HCT116 (cell line): Measurements from ENCODE around the gene GNA12. TPM values are rescaled to one million over a fixed set of nuclear protein-coding genes. Genes with fewer than 3 reads are reported as not detected.

Source experiments
- ATAC-seq: fragments of 200-7000 bp; cut with Tn5 transposase; 2 replicates; pipeline ENCODE4 v1.9.1; 2020; ENCODE audit warnings: mild to moderate bottlenecking, moderate library complexity
- BruUV-seq: library from RNA; stranded (reverse); fragments of 400-500 nt; replicated peaks from 2 replicates; lab custom pipeline; 2021; lab: Mats Ljungman, UMichigan
- CTCF ChIA-PET: fragments of 300-600 bp; sonication (Branson Sonifier 250); formaldehyde crosslinking; loops from one replicate; lab custom pipeline; 2021; ENCODE audit warnings: antibody characterized with exemption; lab: Charles Lee
- POLR2A ChIA-PET: fragments of 300-600, 350-600 bp; sonication (Branson Sonifier 250); formaldehyde crosslinking; loops from one replicate; lab custom pipeline; 2021; ENCODE audit warnings: antibody characterized with exemption; lab: Charles Lee
- RAD21 ChIA-PET, 2 experiments: fragments of 300-600 bp; sonication (Branson Sonifier 250); formaldehyde crosslinking; loops; one replicate each; lab custom pipeline; 2023; ENCODE audit warnings: low total read pairs in 2 of 2; ENCODE audit not compliant: uncharacterized antibody in 2 of 2, unreplicated experiment in 2 of 2, low non-redundant PET in 1 of 2; lab: Charles Lee
- DNase-seq: peaks from one replicate; pipeline ENCODE4 v3.0.0-alpha.2; 2010; ENCODE audit warnings: low read depth, low spot score
- H2AFZ ChIP-seq: fragments of 200-600 bp; shearing (Covaris generic), sonication (generic); 2 replicates; pipeline ENCODE4 v1.6.1; 2017; ENCODE audit warnings: low read depth, mixed run types, mixed read lengths, antibody characterized with exemption, low read length; ENCODE audit not compliant: poor library complexity, severe bottlenecking
- H3K27ac ChIP-seq: 2 replicates; pipeline ENCODE4 v1.5.1; 2012; ENCODE audit warnings: low read depth, low read length
- H3K27me3 ChIP-seq: fragments of 200-600 bp; sonication (generic); 2 replicates; pipeline ENCODE4 v1.6.1; 2016; ENCODE audit warnings: mixed run types, low read length, mixed read lengths; ENCODE audit not compliant: insufficient read depth
- H3K36me3 ChIP-seq, 2 experiments: fragments of 200-500 bp in 1 of 2; fragments of 200-600 bp in 1 of 2; sonication (Bioruptor generic) in 1 of 2; sonication (generic) in 1 of 2; 2 replicates each; pipeline versions ENCODE4 v1.5.1 to v1.6.1; 2014 to 2016; ENCODE audit warnings: low read length in 2 of 2, inconsistent platforms in 1 of 2, mixed read lengths in 1 of 2, mixed run types in 1 of 2; ENCODE audit not compliant: insufficient read depth in 2 of 2, control insufficient read depth in 1 of 2
- H3K4me1 ChIP-seq, 2 experiments: fragments of 200-600 bp in 1 of 2; sonication (generic) in 1 of 2; 2 replicates each; pipeline versions ENCODE4 v1.5.1 to v1.6.1; 2012 to 2017; ENCODE audit warnings: low read length in 2 of 2, inconsistent platforms in 1 of 2, mild to moderate bottlenecking in 1 of 2, mixed read lengths in 1 of 2, mixed run types in 1 of 2, moderate library complexity in 1 of 2; ENCODE audit not compliant: insufficient read depth in 2 of 2, control insufficient read depth in 1 of 2
- H3K4me2 ChIP-seq: fragments of 200-600 bp; sonication (generic); 2 replicates; pipeline ENCODE4 v1.6.1; 2017; ENCODE audit warnings: mixed run types, low read length, mixed read lengths
- H3K4me3 ChIP-seq, 2 experiments: fragments of 200-600 bp in 1 of 2; sonication (generic) in 1 of 2; replicated peaks in 1 of 2; 2 replicates each; pipeline ENCODE4 v1.5.1; 2011 to 2016; ENCODE audit warnings: low read length in 2 of 2, control low read depth in 1 of 2, low read depth in 1 of 2, mild to moderate bottlenecking in 1 of 2, mixed read lengths in 1 of 2, mixed run types in 1 of 2
- H3K79me2 ChIP-seq: fragments of 200-600 bp; sonication (generic); 2 replicates; pipeline ENCODE4 v1.6.1; 2017; ENCODE audit warnings: mild to moderate bottlenecking, mixed run types, low read length, moderate library complexity, mixed read lengths; ENCODE audit not compliant: insufficient read depth
- H3K9ac ChIP-seq: fragments of 200-600 bp; sonication (generic); 2 replicates; pipeline ENCODE4 v1.6.1; 2016; ENCODE audit warnings: low read length, mixed read lengths
- H3K9me2 ChIP-seq: fragments of 200-600 bp; sonication (generic), shearing (Covaris generic); 2 replicates; pipeline ENCODE4 v1.6.1; 2017; ENCODE audit warnings: mixed run types, mild to moderate bottlenecking, moderate library complexity; ENCODE audit not compliant: insufficient read depth
- H3K9me3 ChIP-seq, 2 experiments: fragments of 200-500 bp in 1 of 2; fragments of 200-600 bp in 1 of 2; sonication (Bioruptor generic) in 1 of 2; sonication (generic) in 1 of 2; 2 replicates each; pipeline ENCODE4 v1.6.1; 2014 to 2017; ENCODE audit warnings: low read length in 2 of 2, mixed read lengths in 2 of 2, inconsistent platforms in 1 of 2, low read depth in 1 of 2, mild to moderate bottlenecking in 1 of 2, mixed run types in 1 of 2, moderate library complexity in 1 of 2; ENCODE audit not compliant: control insufficient read depth in 1 of 2, insufficient read depth in 1 of 2
- H4K20me1 ChIP-seq: fragments of 200-600 bp; sonication (generic), shearing (Covaris generic); 2 replicates; pipeline ENCODE4 v1.6.1; 2017; ENCODE audit warnings: mixed run types, mild to moderate bottlenecking, moderate library complexity; ENCODE audit not compliant: insufficient read depth
- ATF3 ChIP-seq: IDR thresholded peaks from 2 replicates; pipeline ENCODE4 v1.6.1; 2012
- CTCF ChIP-seq, 3 experiments: fragments of 200-600 bp in 1 of 3; sonication (generic) in 1 of 3; IDR thresholded peaks in 2 of 3; conservative IDR thresholded peaks in 1 of 3; 2 replicates each; pipeline ENCODE4 v1.5.1; 2012 to 2017; ENCODE audit warnings: low read depth in 2 of 3, low read length in 2 of 3, antibody characterized with exemption in 1 of 3, borderline replicate concordance in 1 of 3, control low read depth in 1 of 3, mild to moderate bottlenecking in 1 of 3, mixed read lengths in 1 of 3, mixed run types in 1 of 3, moderate library complexity in 1 of 3; ENCODE audit not compliant: insufficient read depth in 1 of 3
- EZH2phosphoT487 ChIP-seq: fragments of 200-600 bp; IDR thresholded peaks from 2 replicates; pipeline ENCODE4 v1.6.1; 2018; ENCODE audit warnings: antibody characterized with exemption, borderline replicate concordance
- FOSL1 ChIP-seq: IDR thresholded peaks from 2 replicates; pipeline ENCODE4 v1.6.1; 2012; ENCODE audit warnings: low read depth
- MAX ChIP-seq: IDR thresholded peaks from 2 replicates; pipeline ENCODE4 v1.6.1; 2012
- POLR2AphosphoS5 ChIP-seq: IDR thresholded peaks from 2 replicates; pipeline ENCODE4 v1.6.1; 2011; ENCODE audit warnings: mild to moderate bottlenecking, low read depth, low read length, moderate library complexity
- SIN3A ChIP-seq: IDR thresholded peaks from 2 replicates; pipeline ENCODE4 v1.6.1; 2012; ENCODE audit warnings: low read depth
- SP1 ChIP-seq: IDR thresholded peaks from 2 replicates; pipeline ENCODE4 v1.6.1; 2012; ENCODE audit warnings: low read depth
- YY1 ChIP-seq: IDR thresholded peaks from 2 replicates; pipeline ENCODE4 v1.6.1; 2011; ENCODE audit warnings: low read length, low read depth, moderate library complexity, mild to moderate bottlenecking; ENCODE audit not compliant: insufficient replicate concordance; ENCODE audit errors: extremely low read depth
- ZBTB33 ChIP-seq: IDR thresholded peaks from 2 replicates; pipeline ENCODE4 v1.6.1; 2011; ENCODE audit warnings: mild to moderate bottlenecking, low read length, moderate library complexity; ENCODE audit not compliant: insufficient replicate concordance; ENCODE audit errors: extremely low read depth
- ZNF274 ChIP-seq: fragments of 200-500 bp; sonication (Bioruptor generic); IDR thresholded peaks from 2 replicates; pipeline ENCODE4 v1.6.1; 2014; ENCODE audit warnings: mild to moderate bottlenecking, low read depth, low read length, inconsistent platforms
- intact Hi-C: fragments of 100-400 bp; cut with micrococcal nuclease; formaldehyde crosslinking; loops from 2 replicates; pipeline ENCODE4 v1.10.0; 2022
- total RNA-seq: library from RNA; stranded (reverse); gene quantifications from one replicate; pipeline ENCODE4 v1.2.1, GENCODE V29; 2021; ENCODE audit not compliant: unreplicated experiment

The GNA12 gene
- total RNA-seq, 1 experiment from 2014 or later: 32.6 TPM

- no peak for TF ChIP-seq ZBTB33
- no peak for TF ChIP-seq SP1
- TF ChIP-seq MAX: no peak
- no peak for TF ChIP-seq YY1
- TF ChIP-seq POLR2AphosphoS5: no peak
- TF ChIP-seq, all 23 proteins: peak for 0
Measured at GRCh38 chr7:2832461-2832860, 11.6 kb downstream of the GNA12 start (continued).

- ATAC-seq: no peak
- Histone ChIP-seq H3K4me1 (no peaks in the 10 kb centered on the region), H3K9me2 (no peaks in the 10 kb centered on the region), H3K4me2 (no peak overlapping the region), H3K27me3 (no peaks in the 10 kb centered on the region), H3K36me3 (peaks cover 0 to 5% of the 10 kb centered on the region in 2 experiments; a peak in 1 of 4 replicates), H3K9ac (no peak overlapping the region), H2AFZ (no peak overlapping the region), H3K79me2 (peaks cover 61% of the 10 kb centered on the region), H3K9me3 (no peaks in the 10 kb centered on the region), H4K20me1 (no peaks in the 10 kb centered on the region), H3K27ac (no peak overlapping the region), H3K4me3 (no peak overlapping the region)
- TF ChIP-seq ZNF274 (no peak), EZH2phosphoT487 (no peak), YY1 (no peak), ZBTB33 (no peak), FOSL1 (no peak), ATF3 (no peak), CTCF (IDR thresholded peaks at IDR 0.05 in 2 of 3, conservative IDR thresholded peaks at IDR 0.05 in 1 of 3; ENCODE audit: borderline replicate concordance in 1 of 3, insufficient read depth in 1 of 3, low read depth in 2 of 3, low read length in 2 of 3) (no peak), SIN3A (no peak)
- ChIA-PET RAD21 (no interaction called here), CTCF (no interaction called here), POLR2A (no interaction called here)
- no TSS peak for BruUV-seq
- intact Hi-C loops: no loop called here
- DNase-seq: no peak
Measured at GRCh38 chr7:2830609-2831376, 13.3 kb downstream of the GNA12 start.
